Mucosa of rectum (tissue), 2 donors: Measurements from ENCODE around the gene RAB13.
"Not testable (repeated sequence)": the region's sequence is repeated elsewhere in the genome, so short reads cannot be mapped to it uniquely, and the experiment has no call there.

ENCODE experiments used
- H3K27ac ChIP-seq, 2 donors: one replicate each; pipeline ENCODE4 v1.7.0; 2013; ENCODE audit warnings: inconsistent platforms in 2 of 2, low read depth in 2 of 2, low read length in 2 of 2
- H3K27me3 ChIP-seq, 2 donors: one replicate each; pipeline ENCODE4 v1.7.0; 2013; ENCODE audit warnings: low read length in 2 of 2; ENCODE audit not compliant: control insufficient read depth in 2 of 2, insufficient read depth in 2 of 2
- H3K36me3 ChIP-seq, 2 donors: one replicate each; pipeline ENCODE4 v1.7.0; 2013; ENCODE audit warnings: low read length in 2 of 2; ENCODE audit not compliant: control insufficient read depth in 2 of 2, insufficient read depth in 2 of 2
- H3K4me1 ChIP-seq, 2 donors: one replicate each; pipeline ENCODE4 v1.7.0; 2013; ENCODE audit warnings: low read length in 2 of 2, mild to moderate bottlenecking in 1 of 2; ENCODE audit not compliant: control insufficient read depth in 2 of 2, insufficient read depth in 2 of 2
- H3K4me3 ChIP-seq, 2 donors: one replicate each; pipeline ENCODE4 v1.7.0; 2013; ENCODE audit warnings: low read length in 2 of 2
- H3K9ac ChIP-seq, 2 donors: one replicate each; pipeline ENCODE4 v1.7.0; 2013; ENCODE audit warnings: low read length in 2 of 2, low read depth in 1 of 2, mild to moderate bottlenecking in 1 of 2
- H3K9me3 ChIP-seq, 2 donors: one replicate each; pipeline ENCODE4 v1.7.0; 2013; ENCODE audit warnings: low read length in 2 of 2; ENCODE audit not compliant: control insufficient read depth in 2 of 2
- donor health status: healthy.
- donor health status: Normal muscosa, but diverticular disease.

Gene RAB13

GRCh38 chr1:153979091-153979490, 7.0 kb downstream of the RAB13 start:
- H3K4me3 ChIP-seq, H3K27ac ChIP-seq, H3K27me3 ChIP-seq, H3K9ac ChIP-seq, H3K9me3 ChIP-seq: not testable (repeated sequence)
- H3K36me3 ChIP-seq = peaks cover 14 to 15% of the 10 kb centered on the region in 2 donors
- peaks cover 18 to 19% of the 10 kb centered on the region in 2 donors for H3K4me1 ChIP-seq

DNA sequence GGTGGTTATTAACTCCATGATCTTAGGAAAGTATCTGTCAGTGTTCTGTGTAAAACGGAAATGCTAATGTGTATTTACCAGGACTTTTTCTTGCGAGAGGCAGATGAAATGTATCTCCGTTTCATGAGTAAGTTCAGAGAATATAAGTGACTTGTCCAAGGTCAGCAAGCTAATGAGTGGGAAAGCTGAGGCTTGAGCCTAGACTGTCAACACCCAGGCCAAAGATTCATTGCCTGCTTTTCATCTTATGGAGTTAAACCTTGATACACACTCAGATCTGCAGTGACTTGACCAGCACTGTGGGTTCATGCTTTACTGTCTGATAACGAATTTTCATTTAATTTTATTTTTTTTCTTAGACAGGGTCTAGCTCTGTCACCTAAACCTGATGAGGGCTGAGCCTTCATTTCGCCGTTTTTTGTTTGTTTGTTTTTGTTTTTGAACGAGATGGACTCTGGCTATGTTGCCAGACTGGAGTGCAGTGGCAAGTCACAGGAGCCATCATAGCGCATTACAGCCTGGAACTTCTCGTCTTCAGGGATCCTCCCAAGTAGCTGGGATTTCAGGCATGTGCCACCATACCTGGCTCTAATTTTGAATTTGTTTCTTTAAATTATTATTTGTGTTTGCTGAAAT, 7.7 kb downstream of the RAB13 start:
- Histone ChIP-seq H3K27me3 (no peaks in the 10 kb centered on the region), H3K9ac (peak overlapping the region; percentile 96 to 98)

GRCh38 chr1:153977250-153978240, 8.6 kb downstream of the RAB13 start, which contains the start of gene JTB:
JTB (minus strand) TSS chr1:153977674; CDS start chr1:153977252, 422 bp downstream.
- Histone ChIP-seq H3K36me3 (peaks cover 28 to 29% of the 10 kb centered on the region in 2 donors), H3K9me3 (no peaks in the 10 kb centered on the region)

More for the DNA sequence above, 7.7 kb downstream of the RAB13 start:
- H3K9me3 ChIP-seq = no peaks in the 10 kb centered on the region
- peak overlapping the region; percentile 94 to 95 for H3K4me3 ChIP-seq
- peaks cover 18 to 19% of the 10 kb centered on the region in 2 donors for H3K4me1 ChIP-seq
- peaks cover 21 to 22% of the 10 kb centered on the region in 2 donors for H3K36me3 ChIP-seq
- peak overlapping the region; percentile 88 to 89 for H3K27ac ChIP-seq

DNA sequence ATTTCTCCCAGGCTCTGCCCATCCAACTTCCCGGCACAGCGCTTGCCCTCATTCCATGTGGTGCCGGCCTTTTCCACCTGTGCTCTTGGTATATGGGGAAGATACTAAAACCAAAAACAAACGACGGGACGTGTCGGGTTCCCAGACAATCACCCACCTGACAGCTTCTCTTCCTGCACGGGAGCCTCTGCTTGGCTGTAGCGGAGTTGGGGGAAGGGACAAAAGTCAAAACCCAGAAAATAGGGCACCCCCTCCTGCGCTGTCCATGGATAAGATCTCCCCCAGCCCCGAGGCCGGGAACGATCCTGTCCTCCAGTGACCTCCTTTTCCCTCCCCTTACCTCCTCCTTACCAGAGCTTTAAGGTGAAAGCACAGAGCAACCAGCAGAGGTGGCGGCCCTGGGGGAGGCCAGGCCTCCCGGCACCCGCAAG, 9.3 kb downstream of the RAB13 start:
- Histone ChIP-seq H3K9me3 (no peaks in the 10 kb centered on the region), H3K36me3 (peaks cover 28 to 29% of the 10 kb centered on the region in 2 donors), H3K4me1 (peaks cover 18 to 19% of the 10 kb centered on the region in 2 donors), H3K27ac (peak overlapping the region; percentile 88 to 89), H3K4me3 (peak overlapping the region; percentile 94 to 95), H3K9ac (peak overlapping the region; percentile 96 to 98), H3K27me3 (no peaks in the 10 kb centered on the region)

More at GRCh38 chr1:153977250-153978240, 8.6 kb downstream of the RAB13 start, which contains the start of gene JTB:
- Histone ChIP-seq H3K27ac (peak within 1 kb of the TSS; percentile 88 to 89), H3K4me3 (peak within 1 kb of the TSS; percentile 94 to 95), H3K9ac (peak within 1 kb of the TSS; percentile 96 to 98), H3K27me3 (no peaks in the 10 kb centered on the region), H3K4me1 (peaks cover 18 to 19% of the 10 kb centered on the region in 2 donors)

GRCh38 chr1:153973525-153973924, 12.6 kb downstream of the RAB13 start:
- Histone ChIP-seq H3K27ac (no peak overlapping the region), H3K27me3 (no peaks in the 10 kb centered on the region), H3K4me3 (no peak overlapping the region), H3K4me1 (peaks cover 18 to 19% of the 10 kb centered on the region in 2 donors), H3K36me3 (peaks cover 28 to 29% of the 10 kb centered on the region in 2 donors), H3K9ac (no peak overlapping the region), H3K9me3 (no peaks in the 10 kb centered on the region)

DNA sequence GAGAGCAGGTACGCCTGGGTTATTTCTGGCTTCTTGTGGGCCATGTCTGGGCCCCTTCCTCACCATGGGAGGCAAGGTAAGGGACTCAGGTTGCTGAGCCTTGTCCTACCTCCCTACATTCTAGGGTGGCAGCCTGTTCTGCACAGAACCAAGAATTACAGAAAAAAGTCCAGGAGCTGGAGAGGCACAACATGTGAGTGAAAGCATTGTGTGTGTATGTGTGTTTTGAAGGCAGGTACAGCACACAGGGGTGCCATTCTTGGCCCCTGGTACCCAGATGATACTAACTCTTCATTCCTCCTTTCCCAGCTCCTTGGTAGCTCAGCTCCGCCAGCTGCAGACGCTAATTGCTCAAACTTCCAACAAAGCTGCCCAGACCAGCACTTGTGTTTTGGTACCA, 13.1 kb downstream of the RAB13 start:
- peaks cover 18 to 21% of the 10 kb centered on the region in 2 donors for H3K4me1 ChIP-seq
- H3K4me3 ChIP-seq = no peak overlapping the region
- H3K9me3 ChIP-seq = no peaks in the 10 kb centered on the region
- H3K36me3 ChIP-seq = peaks cover 28 to 29% of the 10 kb centered on the region in 2 donors
- H3K27me3 ChIP-seq = no peaks in the 10 kb centered on the region
- H3K9ac ChIP-seq = no peak overlapping the region
- H3K27ac ChIP-seq = no peak overlapping the region

GRCh38 chr1:153970346-153970745, 15.8 kb downstream of the RAB13 start:
- no peak overlapping the region for H3K4me3 ChIP-seq
- no peaks in the 10 kb centered on the region for H3K27me3 ChIP-seq
- peaks cover 4 to 23% of the 10 kb centered on the region in 2 donors for H3K4me1 ChIP-seq
- H3K36me3 ChIP-seq = peaks cover 22 to 23% of the 10 kb centered on the region in 2 donors
- no peak overlapping the region for H3K27ac ChIP-seq
- H3K9ac ChIP-seq = no peak overlapping the region
- no peaks in the 10 kb centered on the region for H3K9me3 ChIP-seq

GRCh38 chr1:153968972-153969371, 17.2 kb downstream of the RAB13 start:
- H3K27me3 ChIP-seq = no peaks in the 10 kb centered on the region
- H3K9ac ChIP-seq = peak overlapping the region in 1 of 2 donors; percentile 87
- peaks cover 8 to 28% of the 10 kb centered on the region in 2 donors for H3K4me1 ChIP-seq
- H3K4me3 ChIP-seq = peak overlapping the region in 1 of 2 donors; percentile 94
- no peaks in the 10 kb centered on the region for H3K9me3 ChIP-seq
- H3K36me3 ChIP-seq = peaks cover 12 to 13% of the 10 kb centered on the region in 2 donors
- no peak overlapping the region for H3K27ac ChIP-seq

DNA sequence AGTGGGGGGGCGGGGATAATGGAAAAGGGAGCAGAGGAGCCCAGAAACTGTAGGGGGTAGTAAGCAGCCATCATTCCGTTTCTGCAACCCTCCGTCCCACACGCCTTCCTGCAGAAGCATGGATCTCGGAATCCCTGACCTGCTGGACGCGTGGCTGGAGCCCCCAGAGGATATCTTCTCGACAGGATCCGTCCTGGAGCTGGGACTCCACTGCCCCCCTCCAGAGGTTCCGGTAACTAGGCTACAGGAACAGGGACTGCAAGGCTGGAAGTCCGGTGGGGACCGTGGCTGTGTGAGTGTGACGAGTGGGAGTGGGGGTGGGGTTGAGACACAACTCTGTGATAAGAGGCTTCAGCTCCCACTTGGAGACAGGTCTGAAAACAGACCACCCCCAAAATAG, 17.7 kb downstream of the RAB13 start:
- no peaks in the 10 kb centered on the region for H3K27me3 ChIP-seq
- no peaks in the 10 kb centered on the region for H3K9me3 ChIP-seq
- H3K27ac ChIP-seq = peak overlapping the region; percentile 92 to 94

More for the DNA sequence above, 17.7 kb downstream of the RAB13 start:
- H3K4me1 ChIP-seq = peaks cover 9 to 30% of the 10 kb centered on the region in 2 donors
- H3K4me3 ChIP-seq = peak overlapping the region; percentile 81 to 94
- peak overlapping the region; percentile 87 to 91 for H3K9ac ChIP-seq
- H3K36me3 ChIP-seq = peaks cover 7 to 8% of the 10 kb centered on the region in 2 donors
